GM23248 (cell line): Measurements from ENCODE around the gene ZSWIM6.

Experiments used
- EZH2 ChIP-seq: fragments of 200-600 bp; sonication (generic); IDR thresholded peaks from 2 replicates; pipeline ENCODE4 v1.6.1; 2018; ENCODE audit warnings: antibody characterized with exemption, mild to moderate bottlenecking; ENCODE audit not compliant: insufficient read depth, poor library complexity, severe bottlenecking
- EZH2phosphoT487 ChIP-seq: fragments of 200-600 bp; sonication (generic); IDR thresholded peaks from 2 replicates; pipeline ENCODE4 v1.6.1; 2018; ENCODE audit warnings: antibody characterized with exemption, moderate library complexity, mild to moderate bottlenecking, low read depth; ENCODE audit not compliant: insufficient read depth

GRCh38 chr5:61534481-61535267, 202.6 kb downstream of the ZSWIM6 start:
- TF ChIP-seq EZH2phosphoT487 (no peak), EZH2 (no peak)
